ENCODE measurements around the gene HEBP1.
A peak's percentile ranks its signal among the peaks of the same experiment; 100 is the strongest.

HEBP1 gene

GRCh38 chr12:12930633-12931219 lies 69.3 kb downstream of the HEBP1 start:
- no peak overlapping the region for H3K18ac ChIP-seq (ENCODE audit: low read length)
- no peak overlapping the region for H4K12ac ChIP-seq (ENCODE audit: low read depth, low read length)
- H3K14ac ChIP-seq (ENCODE audit: low read length), result no peak overlapping the region
- no peak overlapping the region for H2BK5ac ChIP-seq (ENCODE audit: low read depth, low read length, poor library complexity)
- H3K4me2 ChIP-seq (ENCODE audit: low read length), result no peak overlapping the region
- no peak for DNase-seq
- peaks cover 8 to 20% of the 10 kb centered on the region in 2 experiments for H3K4me1 ChIP-seq (ENCODE audit: control insufficient read depth in 1 of 2, insufficient read depth in 2 of 2, low read length in 2 of 2)
- H3K79me1 ChIP-seq (ENCODE audit: low read length), result peaks cover 9% of the 10 kb centered on the region
- H3K27ac ChIP-seq (ENCODE audit: low read depth, low read length), result peak overlapping the region; percentile 5
- H3K27me3 ChIP-seq (ENCODE audit: insufficient read depth, low read length), result no peaks in the 10 kb centered on the region
- H3K36me3 ChIP-seq (ENCODE audit: control insufficient read depth in 1 of 2, insufficient read depth in 2 of 2, low read length in 2 of 2), result peaks cover 0 to 2% of the 10 kb centered on the region in 2 experiments
- no peak overlapping the region for H3K4me3 ChIP-seq (ENCODE audit: low read depth, low read length)
- H3K4ac ChIP-seq (ENCODE audit: low read depth, low read length), result no peak overlapping the region
- H4K91ac ChIP-seq (ENCODE audit: low read depth, low read length), result no peak overlapping the region
- H2AFZ ChIP-seq (ENCODE audit: insufficient read depth, low read length, poor library complexity), result no peak overlapping the region
- H2BK120ac ChIP-seq (ENCODE audit: insufficient read depth, low read length, poor library complexity), result no peak overlapping the region
- H2BK12ac ChIP-seq (ENCODE audit: low read length), result no peak overlapping the region
- WGBS (ENCODE audit: extremely low coverage, insufficient coverage, insufficient read length), result no CpG with 5 or more reads among the region's 2 CpGs
- H3K9me3 ChIP-seq (ENCODE audit: insufficient read depth, low read depth, low read length), result peaks cover 2% of the 10 kb centered on the region
- H2AK5ac ChIP-seq (ENCODE audit: low read length), result no peak overlapping the region
- no peak overlapping the region for H4K8ac ChIP-seq (ENCODE audit: low read depth, low read length)
- H3K9ac ChIP-seq (ENCODE audit: low read length), result no peak overlapping the region
- no peaks in the 10 kb centered on the region for H3K79me2 ChIP-seq (ENCODE audit: control insufficient read depth, insufficient read depth, low read length, poor library complexity)
- no peak overlapping the region for H3K23ac ChIP-seq (ENCODE audit: low read length)

- peaks cover 2% of the 10 kb centered on the region for H3K9me3 ChIP-seq (ENCODE audit: insufficient read depth, low read depth, low read length)
- H3K9ac ChIP-seq (ENCODE audit: low read length), result no peak overlapping the region
- H3K18ac ChIP-seq (ENCODE audit: low read length), result peak overlapping the region; percentile 17
- H4K12ac ChIP-seq (ENCODE audit: low read depth, low read length), result no peak overlapping the region
- H3K4me1 ChIP-seq (ENCODE audit: control insufficient read depth in 1 of 2, insufficient read depth in 2 of 2, low read length in 2 of 2), result peaks cover 8 to 20% of the 10 kb centered on the region in 2 experiments
- no peak for DNase-seq
- no peak overlapping the region for H4K8ac ChIP-seq (ENCODE audit: low read depth, low read length)
- H2BK5ac ChIP-seq (ENCODE audit: low read depth, low read length, poor library complexity), result no peak overlapping the region
- H3K27me3 ChIP-seq (ENCODE audit: insufficient read depth, low read length), result no peaks in the 10 kb centered on the region
- no peak overlapping the region for H2AFZ ChIP-seq (ENCODE audit: insufficient read depth, low read length, poor library complexity)
- H2BK120ac ChIP-seq (ENCODE audit: insufficient read depth, low read length, poor library complexity), result peak overlapping the region; percentile 32
- no peak overlapping the region for H3K4ac ChIP-seq (ENCODE audit: low read depth, low read length)
- whole genome bisulfite sequencing (ENCODE audit: extremely low coverage, insufficient coverage, insufficient read length), result no CpG with 5 or more reads among the region's 6 CpGs
- no peaks in the 10 kb centered on the region for H3K79me2 ChIP-seq (ENCODE audit: control insufficient read depth, insufficient read depth, low read length, poor library complexity)
- peaks cover 0 to 2% of the 10 kb centered on the region in 2 experiments for H3K36me3 ChIP-seq (ENCODE audit: control insufficient read depth in 1 of 2, insufficient read depth in 2 of 2, low read length in 2 of 2)
- no peak overlapping the region for H3K14ac ChIP-seq (ENCODE audit: low read length)
- H3K27ac ChIP-seq (ENCODE audit: low read depth, low read length), result peak overlapping the region; percentile 29
- H3K4me2 ChIP-seq (ENCODE audit: low read length), result no peak overlapping the region
- H3K79me1 ChIP-seq (ENCODE audit: low read length), result peaks cover 9% of the 10 kb centered on the region
- no peak overlapping the region for H3K4me3 ChIP-seq (ENCODE audit: low read depth, low read length)
- H4K91ac ChIP-seq (ENCODE audit: low read depth, low read length), result peak overlapping the region; percentile 60
- no peak overlapping the region for H2BK12ac ChIP-seq (ENCODE audit: low read length)
- no peak overlapping the region for H3K23ac ChIP-seq (ENCODE audit: low read length)
- H2AK5ac ChIP-seq (ENCODE audit: low read length), result no peak overlapping the region
Observed at GRCh38 chr12:12929696-12930095, 70.4 kb downstream of the HEBP1 start.

DNA sequence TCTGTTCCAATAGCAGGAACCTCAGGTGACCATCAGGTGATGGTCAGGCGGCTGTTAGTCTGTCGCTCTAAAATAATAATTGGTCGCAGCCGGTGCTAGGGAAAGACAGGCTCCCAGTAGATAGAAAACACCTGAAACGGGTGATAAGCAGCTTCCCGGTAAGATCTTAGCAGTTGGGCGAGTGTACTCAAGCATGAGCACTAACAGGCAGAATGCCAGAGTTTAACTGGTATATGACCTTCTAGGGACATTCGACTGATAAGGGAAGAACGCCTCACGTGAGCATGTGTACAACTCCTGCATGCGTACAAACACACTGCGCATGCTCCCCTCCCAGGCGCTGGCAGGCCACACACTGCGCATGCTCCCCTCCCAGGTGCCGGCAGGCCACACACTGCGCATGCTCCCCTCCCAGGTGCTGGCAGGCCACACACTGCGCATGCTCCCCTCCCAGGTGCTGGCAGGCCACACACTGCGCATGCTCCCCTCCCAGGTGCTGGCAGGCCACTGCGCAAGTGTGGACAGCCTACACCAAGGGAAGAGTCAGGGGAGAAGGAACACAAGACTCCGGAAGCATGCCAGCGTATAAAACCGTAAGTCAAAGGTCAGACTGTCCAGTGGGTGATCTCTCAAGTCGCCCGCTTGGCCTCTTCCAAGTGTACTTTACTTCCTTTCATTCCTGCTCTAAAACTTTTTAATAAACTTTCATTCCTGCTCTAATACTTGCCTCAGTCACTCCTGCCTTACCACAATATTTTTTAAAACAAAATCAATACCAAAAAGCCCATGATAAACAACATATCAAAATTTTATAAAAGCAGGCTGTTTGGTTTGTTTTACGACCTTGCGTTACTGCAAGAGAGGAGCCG lies 72.6 kb downstream of the HEBP1 start:
- Histone ChIP-seq H2AFZ (ENCODE audit: insufficient read depth, low read length, poor library complexity) (no peak overlapping the region), H3K4ac (ENCODE audit: low read depth, low read length) (no peak overlapping the region), H3K9me3 (ENCODE audit: insufficient read depth, low read depth, low read length) (peaks cover 2% of the 10 kb centered on the region), H3K36me3 (ENCODE audit: control insufficient read depth in 1 of 2, insufficient read depth in 2 of 2, low read length in 2 of 2) (peaks cover 0 to 6% of the 10 kb centered on the region in 2 experiments), H3K23ac (ENCODE audit: low read length) (no peak overlapping the region), H4K91ac (ENCODE audit: low read depth, low read length) (peak overlapping the region; percentile 40), H2BK120ac (ENCODE audit: insufficient read depth, low read length, poor library complexity) (no peak overlapping the region), H3K9ac (ENCODE audit: low read length) (no peak overlapping the region), H3K14ac (ENCODE audit: low read length) (no peak overlapping the region), H3K4me2 (ENCODE audit: low read length) (peak overlapping the region; percentile 29), H3K79me2 (ENCODE audit: control insufficient read depth, insufficient read depth, low read length, poor library complexity) (no peaks in the 10 kb centered on the region), H4K8ac (ENCODE audit: low read depth, low read length) (peak overlapping the region; percentile 4), H3K4me1 (ENCODE audit: control insufficient read depth in 1 of 2, insufficient read depth in 2 of 2, low read length in 2 of 2) (peaks cover 10 to 13% of the 10 kb centered on the region in 2 experiments), H4K12ac (ENCODE audit: low read depth, low read length) (no peak overlapping the region), H2AK5ac (ENCODE audit: low read length) (no peak overlapping the region), H2BK12ac (ENCODE audit: low read length) (no peak overlapping the region), H3K4me3 (ENCODE audit: low read depth, low read length) (no peak overlapping the region), H3K27me3 (ENCODE audit: insufficient read depth, low read length) (no peaks in the 10 kb centered on the region), H3K79me1 (ENCODE audit: low read length) (peaks cover 12% of the 10 kb centered on the region), H3K18ac (ENCODE audit: low read length) (no peak overlapping the region), H2BK5ac (ENCODE audit: low read depth, low read length, poor library complexity) (no peak overlapping the region), H3K27ac (ENCODE audit: low read depth, low read length) (peak overlapping the region; percentile 60)
- DNase-seq, result peak; percentile 87 to 96
- no CpG with 5 or more reads among the region's 27 CpGs for WGBS (ENCODE audit: extremely low coverage, insufficient coverage, insufficient read length)

GRCh38 chr12:12926571-12927071 lies 73.4 kb downstream of the HEBP1 start:
- H2BK120ac ChIP-seq (ENCODE audit: insufficient read depth, low read length, poor library complexity), result peak overlapping the region; percentile 9
- H2AK5ac ChIP-seq (ENCODE audit: low read length), result no peak overlapping the region
- peaks cover 2% of the 10 kb centered on the region for H3K9me3 ChIP-seq (ENCODE audit: insufficient read depth, low read depth, low read length)
- H3K4me3 ChIP-seq (ENCODE audit: low read depth, low read length), result no peak overlapping the region
- no peak overlapping the region for H3K4ac ChIP-seq (ENCODE audit: low read depth, low read length)
- H3K23ac ChIP-seq (ENCODE audit: low read length), result no peak overlapping the region
- no peak overlapping the region for H3K18ac ChIP-seq (ENCODE audit: low read length)
- peaks cover 12% of the 10 kb centered on the region for H3K79me1 ChIP-seq (ENCODE audit: low read length)
- H3K4me1 ChIP-seq (ENCODE audit: control insufficient read depth in 1 of 2, insufficient read depth in 2 of 2, low read length in 2 of 2), result peaks cover 10 to 13% of the 10 kb centered on the region in 2 experiments
- peak overlapping the region; percentile 40 for H4K91ac ChIP-seq (ENCODE audit: low read depth, low read length)
- H2AFZ ChIP-seq (ENCODE audit: insufficient read depth, low read length, poor library complexity), result no peak overlapping the region
- no peak overlapping the region for H3K4me2 ChIP-seq (ENCODE audit: low read length)
- peak overlapping the region; percentile 5 for H2BK5ac ChIP-seq (ENCODE audit: low read depth, low read length, poor library complexity)
- H2BK12ac ChIP-seq (ENCODE audit: low read length), result peak overlapping the region; percentile 5
- H3K36me3 ChIP-seq (ENCODE audit: control insufficient read depth in 1 of 2, insufficient read depth in 2 of 2, low read length in 2 of 2), result peaks cover 0 to 6% of the 10 kb centered on the region in 2 experiments
- H3K14ac ChIP-seq (ENCODE audit: low read length), result peak overlapping the region; percentile 10
- peak overlapping the region; percentile 8 for H4K8ac ChIP-seq (ENCODE audit: low read depth, low read length)
- H4K12ac ChIP-seq (ENCODE audit: low read depth, low read length), result no peak overlapping the region
- H3K27me3 ChIP-seq (ENCODE audit: insufficient read depth, low read length), result no peaks in the 10 kb centered on the region
- H3K9ac ChIP-seq (ENCODE audit: low read length), result no peak overlapping the region
- no peaks in the 10 kb centered on the region for H3K79me2 ChIP-seq (ENCODE audit: control insufficient read depth, insufficient read depth, low read length, poor library complexity)
- DNase-seq, result peak; percentile 60 to 83
- H3K27ac ChIP-seq (ENCODE audit: low read depth, low read length), result peak overlapping the region; percentile 60
- WGBS (ENCODE audit: extremely low coverage, insufficient coverage, insufficient read length), result 100% methylated on average over 1 of the region's 18 CpGs
